ENCODE data around the gene SMAP1. TPM values are rescaled to one million over a fixed set of nuclear protein-coding genes. Genes with fewer than 3 reads are reported as not detected.
"Not testable (repeated sequence)": the region's sequence is repeated elsewhere in the genome, so short reads cannot be mapped to it uniquely, and the experiment has no call there.

SMAP1 gene
- polyA plus RNA-seq, 3 donors = 12.6 to 22.1 (median 20.3) TPM

GRCh38 chr6:70739534-70739933 is 71.9 kb downstream of the SMAP1 start:
- TF ChIP-seq, protein P1, sequence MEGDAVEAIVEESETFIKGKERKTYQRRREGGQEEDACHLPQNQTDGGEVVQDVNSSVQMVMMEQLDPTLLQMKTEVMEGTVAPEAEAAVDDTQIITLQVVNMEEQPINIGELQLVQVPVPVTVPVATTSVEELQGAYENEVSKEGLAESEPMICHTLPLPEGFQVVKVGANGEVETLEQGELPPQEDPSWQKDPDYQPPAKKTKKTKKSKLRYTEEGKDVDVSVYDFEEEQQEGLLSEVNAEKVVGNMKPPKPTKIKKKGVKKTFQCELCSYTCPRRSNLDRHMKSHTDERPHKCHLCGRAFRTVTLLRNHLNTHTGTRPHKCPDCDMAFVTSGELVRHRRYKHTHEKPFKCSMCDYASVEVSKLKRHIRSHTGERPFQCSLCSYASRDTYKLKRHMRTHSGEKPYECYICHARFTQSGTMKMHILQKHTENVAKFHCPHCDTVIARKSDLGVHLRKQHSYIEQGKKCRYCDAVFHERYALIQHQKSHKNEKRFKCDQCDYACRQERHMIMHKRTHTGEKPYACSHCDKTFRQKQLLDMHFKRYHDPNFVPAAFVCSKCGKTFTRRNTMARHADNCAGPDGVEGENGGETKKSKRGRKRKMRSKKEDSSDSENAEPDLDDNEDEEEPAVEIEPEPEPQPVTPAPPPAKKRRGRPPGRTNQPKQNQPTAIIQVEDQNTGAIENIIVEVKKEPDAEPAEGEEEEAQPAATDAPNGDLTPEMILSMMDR (IDR thresholded peaks at IDR 0.05) = no peak
- Histone ChIP-seq H3K4me1 (ENCODE audit: control insufficient read depth in 1 of 2, insufficient read depth in 2 of 2, low read length in 2 of 2) (no peaks in the 10 kb centered on the region), H3K9ac (ENCODE audit: insufficient read depth, low read length, poor library complexity, severe bottlenecking) (no peak overlapping the region), H4K20me1 (ENCODE audit: insufficient read depth, low read length) (no peaks in the 10 kb centered on the region), H3K4me3 (replicated peaks in 1 of 3; ENCODE audit: low read depth in 2 of 3, low read length in 3 of 3) (no peak overlapping the region), H3K36me3 (replicated peaks in 1 of 2; ENCODE audit: control insufficient read depth in 1 of 2, insufficient read depth in 2 of 2, low read length in 2 of 2) (peaks cover 5 to 40% of the 10 kb centered on the region in 2 donors), H3K4me2 (replicated peaks; ENCODE audit: extremely low read depth, low read length, poor library complexity, severe bottlenecking) (no peak overlapping the region), H3K79me2 (ENCODE audit: insufficient read depth, low read length) (no peaks in the 10 kb centered on the region), H3K27ac (ENCODE audit: low read depth in 1 of 2, low read length in 2 of 2) (no peak overlapping the region), H3K9me3 (replicated peaks in 1 of 2; ENCODE audit: control insufficient read depth in 1 of 2, insufficient read depth in 1 of 2, low read length in 2 of 2) (peaks cover 8 to 11% of the 10 kb centered on the region in 2 donors), H2AFZ (ENCODE audit: insufficient read depth, low read depth, low read length, poor library complexity, severe bottlenecking) (no peak overlapping the region), H3K27me3 (ENCODE audit: control insufficient read depth in 2 of 2, insufficient read depth in 2 of 2, low read length in 2 of 2) (no peaks in the 10 kb centered on the region)
- Mint-ChIP-seq H3K4me1 (no peaks in the 10 kb centered on the region), H3K27me3 (ENCODE audit: low read depth in 3 of 3) (no peaks in the 10 kb centered on the region), H3K36me3 (peaks cover 41 to 59% of the 10 kb centered on the region in 2 donors), H3K9me3 (peaks cover 9 to 25% (median 14%) of the 10 kb centered on the region in 7 donors), H3K4me3 (no peak overlapping the region), H3K27ac (no peak overlapping the region)
- no CpG with 5 or more reads among the region's 2 CpGs for WGBS (ENCODE audit: insufficient coverage)
- intact Hi-C loops (cut with micrococcal nuclease) = no loop called here
- DNase-seq = no peak

- H3K36me3 Mint-ChIP-seq = peaks cover 33 to 54% of the 10 kb centered on the region in 2 donors
- WGBS (ENCODE audit: insufficient coverage) = 100% methylated on average over 1 of the region's 2 CpGs
- intact Hi-C loops (cut with micrococcal nuclease); H3K27ac Mint-ChIP-seq; H3K4me2 ChIP-seq (replicated peaks; ENCODE audit: extremely low read depth, low read length, poor library complexity, severe bottlenecking); H2AFZ ChIP-seq (ENCODE audit: insufficient read depth, low read depth, low read length, poor library complexity, severe bottlenecking); H3K9ac ChIP-seq (ENCODE audit: insufficient read depth, low read length, poor library complexity, severe bottlenecking); H3K4me3 ChIP-seq (replicated peaks in 1 of 3; ENCODE audit: low read depth in 2 of 3, low read length in 3 of 3); H4K20me1 ChIP-seq (ENCODE audit: insufficient read depth, low read length); H3K27me3 Mint-ChIP-seq (ENCODE audit: low read depth in 3 of 3); H3K4me1 Mint-ChIP-seq; H3K4me3 Mint-ChIP-seq; H3K27me3 ChIP-seq (ENCODE audit: control insufficient read depth in 2 of 2, insufficient read depth in 2 of 2, low read length in 2 of 2); H3K27ac ChIP-seq (ENCODE audit: low read depth in 1 of 2, low read length in 2 of 2); DNase-seq; H3K79me2 ChIP-seq (ENCODE audit: insufficient read depth, low read length); H3K4me1 ChIP-seq (ENCODE audit: control insufficient read depth in 1 of 2, insufficient read depth in 2 of 2, low read length in 2 of 2): not testable (repeated sequence)
- peaks cover 8 to 11% of the 10 kb centered on the region in 2 donors for H3K9me3 ChIP-seq (replicated peaks in 1 of 2; ENCODE audit: control insufficient read depth in 1 of 2, insufficient read depth in 1 of 2, low read length in 2 of 2)
- peaks cover 3 to 32% of the 10 kb centered on the region in 2 donors for H3K36me3 ChIP-seq (replicated peaks in 1 of 2; ENCODE audit: control insufficient read depth in 1 of 2, insufficient read depth in 2 of 2, low read length in 2 of 2)
- peaks cover 9 to 29% (median 16%) of the 10 kb centered on the region in 7 donors for H3K9me3 Mint-ChIP-seq
These were observed 73.1 kb downstream of the SMAP1 start for GRCh38 chr6:70740746-70741145.

DNA sequence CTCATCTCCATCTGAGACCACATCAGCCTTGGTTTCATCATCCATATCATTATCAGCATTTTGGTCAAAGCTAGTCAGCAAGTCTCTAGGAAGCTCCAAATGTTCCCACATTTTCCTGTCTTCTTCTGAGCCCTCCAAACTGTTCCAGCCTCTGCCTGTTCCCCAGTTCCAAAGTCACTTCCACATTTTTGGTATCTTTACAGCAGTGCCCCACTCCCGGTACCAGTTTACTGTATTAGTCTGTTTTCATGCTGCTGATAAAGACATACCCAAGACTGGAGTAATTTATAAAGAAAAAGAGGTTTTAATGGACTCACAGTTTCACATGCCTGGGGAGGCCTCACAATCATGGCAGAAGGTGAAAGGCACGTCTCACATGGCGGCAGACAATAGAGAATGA is 74.8 kb downstream of the SMAP1 start:
- intact Hi-C loops (cut with micrococcal nuclease); H3K4me1 Mint-ChIP-seq; H3K4me2 ChIP-seq (replicated peaks; ENCODE audit: extremely low read depth, low read length, poor library complexity, severe bottlenecking); H4K20me1 ChIP-seq (ENCODE audit: insufficient read depth, low read length); H3K27ac ChIP-seq (ENCODE audit: low read depth in 1 of 2, low read length in 2 of 2); DNase-seq; H3K27me3 Mint-ChIP-seq (ENCODE audit: low read depth in 3 of 3); H3K4me1 ChIP-seq (ENCODE audit: control insufficient read depth in 1 of 2, insufficient read depth in 2 of 2, low read length in 2 of 2); H3K4me3 ChIP-seq (replicated peaks in 1 of 3; ENCODE audit: low read depth in 2 of 3, low read length in 3 of 3); H3K27ac Mint-ChIP-seq; H3K9ac ChIP-seq (ENCODE audit: insufficient read depth, low read length, poor library complexity, severe bottlenecking); H3K79me2 ChIP-seq (ENCODE audit: insufficient read depth, low read length); H2AFZ ChIP-seq (ENCODE audit: insufficient read depth, low read depth, low read length, poor library complexity, severe bottlenecking); H3K27me3 ChIP-seq (ENCODE audit: control insufficient read depth in 2 of 2, insufficient read depth in 2 of 2, low read length in 2 of 2); H3K4me3 Mint-ChIP-seq: not testable (repeated sequence)
- Histone ChIP-seq H3K36me3 (replicated peaks in 1 of 2; ENCODE audit: control insufficient read depth in 1 of 2, insufficient read depth in 2 of 2, low read length in 2 of 2) (peaks cover 3 to 31% of the 10 kb centered on the region in 2 donors), H3K9me3 (replicated peaks in 1 of 2; ENCODE audit: control insufficient read depth in 1 of 2, insufficient read depth in 1 of 2, low read length in 2 of 2) (peaks cover 8 to 11% of the 10 kb centered on the region in 2 donors)
- Mint-ChIP-seq H3K36me3 (peaks cover 30 to 47% of the 10 kb centered on the region in 2 donors), H3K9me3 (peaks cover 9 to 30% (median 17%) of the 10 kb centered on the region in 7 donors)
- WGBS (ENCODE audit: insufficient coverage) = no CpG with 5 or more reads among the region's 3 CpGs
